ENCODE results near the gene DLGAP1.

DLGAP1 gene

GRCh38 chr18:3842844-3843243 lies 612.3 kb downstream of the DLGAP1 start:
- peaks cover 11% of the 10 kb centered on the region for H3K27me3 ChIP-seq (ENCODE audit: insufficient read depth, poor library complexity, severe bottlenecking)
- H3K27ac ChIP-seq (replicated peaks) = no peak overlapping the region
- no peak for DNase-seq (ENCODE audit: low read depth in 1 of 2, low spot score in 1 of 2)
- H3K4me3 ChIP-seq (replicated peaks; ENCODE audit: insufficient read depth, low read length) = no peak overlapping the region
- TF ChIP-seq POLR2AphosphoS5 (IDR thresholded peaks at IDR 0.05; ENCODE audit: low read depth) (no peak), SPI1 (IDR thresholded peaks at IDR 0.05; ENCODE audit: borderline replicate concordance, low read depth) (no peak), GABPA (IDR thresholded peaks at IDR 0.05; ENCODE audit: low read depth) (no peak), CTCF (IDR thresholded peaks at IDR 0.05; ENCODE audit: insufficient read depth, low read length) (no peak)

- DNase-seq (ENCODE audit: low read depth in 1 of 2, low spot score in 1 of 2) = no peak
- H3K27me3 ChIP-seq (ENCODE audit: insufficient read depth, poor library complexity, severe bottlenecking) = peaks cover 8% of the 10 kb centered on the region
- no peak overlapping the region for H3K27ac ChIP-seq (replicated peaks)
- no peak overlapping the region for H3K4me3 ChIP-seq (replicated peaks; ENCODE audit: insufficient read depth, low read length)
- no peak for TF ChIP-seq POLR2AphosphoS5 (IDR thresholded peaks at IDR 0.05; ENCODE audit: low read depth)
- no peak for TF ChIP-seq CTCF (IDR thresholded peaks at IDR 0.05; ENCODE audit: insufficient read depth, low read length)
- no peak for TF ChIP-seq REST (IDR thresholded peaks at IDR 0.05; ENCODE audit: insufficient replicate concordance, low read depth)
- TF ChIP-seq GABPA (IDR thresholded peaks at IDR 0.05; ENCODE audit: low read depth) = no peak
- TF ChIP-seq SPI1 (IDR thresholded peaks at IDR 0.05; ENCODE audit: borderline replicate concordance, low read depth) = no peak
Observed at GRCh38 chr18:3840766-3841165, 614.3 kb downstream of the DLGAP1 start.

GRCh38 chr18:3839581-3839981 lies 615.5 kb downstream of the DLGAP1 start:
- TF ChIP-seq POLR2AphosphoS5 (IDR thresholded peaks at IDR 0.05; ENCODE audit: low read depth) = no peak
- no peak for TF ChIP-seq GABPA (IDR thresholded peaks at IDR 0.05; ENCODE audit: low read depth)
- no peak for TF ChIP-seq CTCF (IDR thresholded peaks at IDR 0.05; ENCODE audit: insufficient read depth, low read length)
- no peak for TF ChIP-seq REST (IDR thresholded peaks at IDR 0.05; ENCODE audit: insufficient replicate concordance, low read depth)
- Histone ChIP-seq H3K27me3 (ENCODE audit: insufficient read depth, poor library complexity, severe bottlenecking) (peaks cover 7% of the 10 kb centered on the region), H3K27ac (replicated peaks) (no peak overlapping the region), H3K4me3 (replicated peaks; ENCODE audit: insufficient read depth, low read length) (no peak overlapping the region)
- DNase-seq (ENCODE audit: low read depth in 1 of 2, low spot score in 1 of 2) = no peak

Measured in HL-60 (cell line).